HG03378 (cell line): ENCODE data around the gene RHNO1.
"Not testable (repeated sequence)": the region's sequence is repeated elsewhere in the genome, so short reads cannot be mapped to it uniquely, and the experiment has no call there.

Experiments used
- ATAC-seq: cut with Tn5 transposase; IDR thresholded peaks from one replicate; pipeline ENCODE4 v1.9.1; 2021; ENCODE audit warnings: mild to moderate bottlenecking, moderate library complexity; ENCODE audit not compliant: unreplicated experiment

The RHNO1 gene

DNA sequence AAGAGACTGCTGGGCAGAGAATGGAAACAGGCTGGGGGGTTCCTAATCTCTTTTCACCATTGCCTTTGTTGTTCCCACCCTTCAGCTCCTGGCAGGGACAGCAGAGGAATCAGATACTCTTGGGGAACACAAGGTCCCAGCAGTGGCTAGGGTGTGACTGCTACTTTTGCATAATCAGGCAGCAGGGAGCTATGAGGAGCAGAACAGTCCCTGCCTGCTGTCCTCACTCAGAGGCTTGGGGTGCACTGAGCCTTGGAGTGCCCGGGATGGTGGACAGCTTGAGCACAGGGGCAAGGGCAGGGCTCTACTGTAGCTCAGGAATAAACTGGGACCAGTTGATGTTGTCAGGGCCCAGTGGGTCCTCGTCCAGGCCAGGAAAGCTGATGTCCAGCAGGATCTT is 18.7 kb upstream of the RHNO1 start:
- ATAC-seq, result no peak

DNA sequence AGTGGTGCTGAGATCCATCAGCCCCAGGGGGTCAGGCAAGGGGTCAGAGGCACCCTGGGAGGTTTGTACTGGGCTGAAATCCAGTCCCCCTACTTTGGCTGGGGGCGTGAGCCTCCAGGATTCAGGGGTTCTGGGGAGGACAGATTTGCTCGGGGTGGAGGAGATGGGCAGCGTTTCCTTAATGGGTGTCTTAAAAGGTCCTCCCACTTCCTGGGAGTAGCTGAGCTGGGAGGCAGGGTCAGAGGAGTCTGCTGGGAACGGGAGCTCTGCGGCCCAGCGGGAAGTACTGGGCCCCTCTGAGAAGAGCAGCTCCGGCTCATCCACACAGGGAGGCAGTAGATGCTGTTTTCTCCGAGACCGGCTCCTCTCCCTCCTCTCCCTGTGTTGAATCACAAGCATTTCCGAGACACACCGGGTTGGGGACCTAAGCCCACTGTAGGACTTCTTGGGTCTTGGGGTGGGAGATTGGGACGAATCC is 18.0 kb upstream of the RHNO1 start:
- ATAC-seq, result no peak

DNA sequence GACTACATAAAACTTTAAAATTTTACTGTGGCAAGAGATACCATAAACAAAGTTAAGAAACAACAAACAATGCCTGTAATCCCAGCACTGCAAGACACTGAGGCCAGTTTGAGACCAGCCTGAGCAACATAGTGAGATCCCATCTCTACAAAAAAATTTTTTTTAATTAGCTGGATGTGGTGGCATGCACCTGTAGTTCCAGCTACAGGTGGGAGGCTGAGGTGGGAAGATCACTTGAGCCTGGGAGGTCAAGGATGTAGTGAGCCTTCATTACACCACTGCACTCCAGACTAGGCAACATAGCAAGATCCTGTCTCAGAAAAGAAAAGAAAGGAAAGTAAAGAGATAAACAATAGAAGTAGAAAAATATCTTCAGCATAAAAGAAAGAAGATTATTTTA is 16.9 kb upstream of the RHNO1 start:
- no peak for ATAC-seq

DNA sequence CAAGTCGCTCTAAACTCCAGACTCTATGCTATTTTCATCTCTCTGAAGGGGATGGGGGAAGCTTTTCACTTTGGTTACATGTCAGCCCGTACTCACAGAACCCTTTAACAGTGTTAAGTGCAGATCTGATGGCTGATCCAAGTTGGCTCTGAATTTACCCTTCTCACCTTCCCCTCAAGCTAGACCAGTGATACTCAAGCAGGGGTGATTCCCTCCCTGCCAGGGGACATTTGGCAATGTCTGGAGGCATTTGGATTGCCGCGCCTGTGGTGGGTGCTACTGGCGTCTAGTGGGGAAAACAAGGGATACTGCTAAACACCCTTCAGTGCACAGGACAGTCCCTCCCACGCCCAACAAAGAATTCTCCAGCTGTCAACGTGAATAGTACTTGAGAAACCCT is 14.1 kb upstream of the RHNO1 start:
- no peak for ATAC-seq

DNA sequence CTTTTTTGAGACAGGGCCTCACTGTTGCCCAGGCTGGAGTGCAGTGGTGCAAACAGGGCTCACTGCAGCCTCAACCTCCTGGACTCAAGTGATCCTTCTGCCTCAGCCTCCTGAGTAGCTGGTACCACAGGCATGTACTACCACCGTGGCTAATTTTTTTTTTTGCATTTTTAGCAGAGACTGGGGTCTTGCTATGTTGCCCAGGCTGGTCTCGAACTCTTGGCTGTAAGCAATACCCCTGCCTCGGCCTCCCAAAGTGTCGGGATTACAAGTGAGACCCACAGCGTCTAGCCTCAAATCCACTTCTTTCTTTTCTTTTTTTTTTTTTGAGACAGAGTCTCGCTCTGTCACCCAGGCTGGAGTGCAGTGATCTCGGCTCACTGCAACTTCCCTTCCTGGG is 13.6 kb upstream of the RHNO1 start:
- ATAC-seq, result not testable (repeated sequence)

DNA sequence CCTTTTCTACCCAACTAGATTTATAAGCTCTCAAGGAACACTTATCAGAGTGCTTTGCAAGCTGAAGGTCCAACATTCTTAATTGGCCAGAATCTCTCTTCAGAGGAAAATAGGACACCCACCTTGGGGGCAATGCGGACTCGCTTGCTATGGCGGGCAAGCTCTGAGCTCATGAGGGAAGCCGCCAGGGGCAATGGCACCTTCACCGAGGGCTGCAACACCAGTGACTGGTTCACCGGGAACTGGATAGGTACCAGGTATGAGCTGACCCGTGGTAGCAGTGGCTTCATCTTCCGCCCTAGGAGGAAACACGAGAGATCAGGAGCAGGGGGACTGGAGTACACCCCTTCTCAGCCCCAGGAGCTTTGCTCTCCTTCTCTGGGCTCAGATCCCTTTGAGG is 12.8 kb upstream of the RHNO1 start:
- ATAC-seq, result no peak

DNA sequence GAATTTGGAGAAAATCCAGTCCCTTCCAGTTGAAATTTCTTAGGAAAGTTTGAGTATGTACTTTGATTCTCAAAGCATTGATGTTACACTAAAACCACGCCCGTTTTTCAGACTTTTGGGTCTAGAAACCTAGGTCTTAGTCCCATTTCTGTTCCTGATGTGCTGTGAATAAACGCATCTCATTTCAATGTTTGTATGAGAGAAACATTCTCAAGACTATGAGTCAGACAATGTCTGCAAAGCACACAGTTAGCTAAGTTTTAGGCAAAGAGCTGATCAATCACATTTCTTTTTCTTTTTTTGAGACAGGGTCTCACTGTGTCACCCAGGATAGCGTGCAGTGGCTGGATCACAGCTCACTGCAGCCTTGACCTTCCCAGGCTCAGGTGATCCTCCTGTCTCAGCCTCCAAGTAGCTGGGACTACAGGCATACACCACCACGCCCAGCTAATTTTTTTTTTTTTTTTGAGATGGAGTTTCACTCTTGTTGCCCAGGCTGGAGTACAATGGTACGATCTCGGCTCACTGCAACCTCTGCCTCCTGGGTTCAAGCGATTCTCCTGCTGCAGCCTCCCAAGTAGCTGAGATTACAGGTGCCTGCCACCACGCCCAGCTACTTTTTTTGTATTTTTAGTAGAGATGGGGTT is 7.9 kb upstream of the RHNO1 start:
- ATAC-seq, result not testable (repeated sequence)

DNA sequence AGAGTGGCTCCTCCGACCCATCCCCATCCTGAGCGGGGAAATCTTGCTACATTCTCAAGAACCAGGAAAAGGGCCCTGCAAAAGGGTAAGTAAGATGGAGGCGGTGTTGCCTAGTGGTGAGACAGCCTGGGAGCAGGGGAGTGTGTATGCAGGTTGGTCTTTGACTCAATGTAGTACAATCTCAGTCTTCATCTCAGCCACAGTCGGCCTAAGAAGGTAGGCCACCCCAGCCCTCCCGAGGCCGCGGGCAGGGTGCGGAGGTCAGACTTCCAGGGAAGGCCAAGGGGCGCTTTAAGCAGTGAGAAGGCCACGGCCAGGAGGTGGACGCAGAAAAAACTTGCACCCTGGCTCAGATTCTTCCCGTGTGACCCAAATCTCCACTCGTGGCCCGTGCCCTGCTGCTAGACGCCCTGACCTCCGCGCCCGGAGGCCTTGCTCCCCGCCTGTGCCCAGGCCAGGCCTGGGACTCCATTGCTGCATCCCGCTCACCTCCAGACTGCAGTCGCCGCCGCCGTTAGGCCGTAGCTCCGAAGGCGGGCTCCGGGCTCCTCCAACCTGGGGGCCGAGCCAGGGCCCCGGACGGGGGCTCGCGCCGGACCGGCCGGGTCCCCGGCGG is 484 bp upstream of the RHNO1 start:
- ATAC-seq, result peak; percentile 17

DNA sequence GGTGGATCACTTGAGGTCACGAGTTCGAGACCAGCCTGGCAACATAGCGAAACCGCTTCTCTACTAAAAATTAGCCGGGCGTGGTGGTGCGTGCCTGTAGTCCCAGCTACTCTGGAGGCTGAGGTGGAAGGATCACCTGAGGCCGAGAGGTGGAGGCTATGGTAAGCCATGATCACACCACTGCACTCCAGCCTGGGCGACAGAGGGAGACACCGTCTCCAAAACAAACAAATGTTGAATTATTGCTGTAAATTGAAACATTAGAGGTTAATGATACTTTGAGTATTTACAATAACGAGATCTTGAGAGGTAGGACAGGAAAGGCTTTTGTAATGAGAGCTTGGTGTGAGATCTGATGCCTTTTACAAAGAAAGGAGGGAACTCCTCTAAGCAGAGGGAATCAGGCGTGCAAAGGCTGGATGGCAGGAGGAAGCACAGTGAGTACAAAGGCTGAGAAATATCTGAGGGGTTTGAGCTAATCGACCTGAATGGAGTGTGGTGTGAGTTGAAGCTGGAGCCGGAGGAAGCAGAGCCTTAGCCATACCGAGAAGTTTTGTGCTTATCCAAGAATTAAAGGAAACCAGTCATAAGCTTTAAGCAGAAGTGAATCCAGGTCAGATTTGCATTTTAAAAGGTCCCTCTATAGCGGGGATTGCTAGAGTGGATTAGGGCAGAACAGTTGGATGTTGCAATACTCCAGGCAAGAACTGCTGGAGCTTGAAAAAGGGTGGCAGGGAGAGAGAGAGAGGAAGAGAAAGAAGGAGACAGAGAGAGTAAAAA is 1.1 kb downstream of the RHNO1 start:
- no peak for ATAC-seq

DNA sequence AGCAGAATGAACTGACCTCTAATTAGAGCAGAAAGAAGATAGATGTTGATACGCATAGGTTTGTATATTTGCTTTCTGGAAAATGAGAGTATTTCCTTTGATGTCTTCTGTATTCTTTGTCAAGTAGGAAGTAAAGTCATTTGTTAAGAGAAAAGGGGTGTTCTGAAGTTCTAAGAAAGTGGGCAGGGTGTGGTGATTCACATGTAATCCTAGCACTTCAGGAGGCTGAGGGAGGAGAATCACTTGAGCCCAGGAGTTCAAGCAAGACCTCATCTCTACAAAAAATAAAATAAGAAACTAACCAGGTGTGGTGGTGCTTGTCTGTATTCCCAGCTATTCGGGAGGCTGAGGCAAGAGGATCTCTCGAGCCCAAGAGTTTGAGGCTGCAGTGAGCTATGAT is 2.8 kb downstream of the RHNO1 start:
- no peak for ATAC-seq

DNA sequence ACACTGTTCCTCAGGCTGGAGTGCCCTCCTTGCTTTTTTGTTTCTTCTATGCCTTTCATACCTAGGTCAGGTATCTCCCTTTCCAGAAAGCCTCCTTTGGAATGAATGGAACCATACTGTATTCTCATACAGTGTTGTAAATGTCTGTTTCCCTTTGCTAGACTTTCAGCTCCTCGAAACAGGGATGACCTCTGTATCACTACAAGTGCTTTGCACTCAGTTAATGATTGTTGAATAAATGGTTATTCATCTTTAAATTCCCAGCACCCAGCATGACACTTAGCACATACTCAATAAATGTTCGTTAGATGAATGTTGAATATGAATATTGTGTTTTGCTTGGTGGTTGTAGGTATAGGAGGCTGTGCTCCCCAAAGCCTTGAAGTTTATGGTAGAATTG is 7.8 kb downstream of the RHNO1 start:
- no peak for ATAC-seq

DNA sequence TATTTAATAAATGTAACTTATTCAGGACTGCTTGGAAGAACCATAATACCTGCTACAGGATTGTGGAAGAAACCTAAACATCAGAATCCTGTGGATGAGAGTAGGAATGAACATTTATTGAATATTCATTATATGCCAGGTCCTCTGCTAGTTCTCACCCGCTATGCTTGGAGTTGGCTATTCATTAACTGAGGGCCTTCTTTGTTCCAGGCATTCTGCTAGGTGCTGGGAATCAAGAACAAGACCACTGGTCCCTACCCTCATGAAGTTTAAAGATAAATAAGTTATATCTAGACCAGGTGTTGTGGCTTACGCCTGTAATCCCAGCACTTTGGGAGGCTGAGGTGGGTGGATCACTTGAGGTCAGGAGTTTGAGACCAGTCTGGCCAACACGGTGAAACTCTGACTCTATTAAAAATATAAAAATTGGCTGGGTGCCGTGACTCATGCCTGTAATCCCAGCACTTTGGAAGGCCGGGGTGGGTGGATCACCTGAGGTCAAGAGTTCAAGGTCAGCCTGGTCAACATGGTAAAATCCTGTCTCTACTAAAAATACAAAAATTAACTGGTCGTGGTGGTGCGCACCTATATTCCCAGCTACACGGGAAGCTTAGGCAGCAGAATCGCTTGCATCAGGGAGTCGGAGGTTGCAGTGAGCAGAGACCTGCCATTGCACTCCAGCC is 9.9 kb downstream of the RHNO1 start:
- no peak for ATAC-seq

DNA sequence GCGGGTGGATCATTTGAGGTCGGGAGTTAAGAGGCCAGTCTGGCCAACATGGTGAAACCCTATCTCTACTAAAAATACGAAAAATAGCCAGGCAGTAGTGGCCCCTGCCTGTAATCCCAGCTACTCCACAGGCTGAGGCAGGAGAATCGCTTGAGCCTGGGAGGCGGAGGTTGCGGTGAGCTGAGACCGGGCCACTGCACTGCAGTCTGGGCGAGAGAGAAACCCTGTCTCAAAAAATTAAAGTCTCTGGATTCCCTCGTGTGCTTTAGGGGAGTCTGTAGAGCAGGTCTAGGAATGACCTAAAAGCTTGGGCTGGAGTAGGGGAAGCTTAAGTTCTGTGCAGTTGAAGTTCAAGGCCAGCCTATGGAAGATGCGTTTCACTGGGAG is 13.0 kb downstream of the RHNO1 start:
- no peak for ATAC-seq

DNA sequence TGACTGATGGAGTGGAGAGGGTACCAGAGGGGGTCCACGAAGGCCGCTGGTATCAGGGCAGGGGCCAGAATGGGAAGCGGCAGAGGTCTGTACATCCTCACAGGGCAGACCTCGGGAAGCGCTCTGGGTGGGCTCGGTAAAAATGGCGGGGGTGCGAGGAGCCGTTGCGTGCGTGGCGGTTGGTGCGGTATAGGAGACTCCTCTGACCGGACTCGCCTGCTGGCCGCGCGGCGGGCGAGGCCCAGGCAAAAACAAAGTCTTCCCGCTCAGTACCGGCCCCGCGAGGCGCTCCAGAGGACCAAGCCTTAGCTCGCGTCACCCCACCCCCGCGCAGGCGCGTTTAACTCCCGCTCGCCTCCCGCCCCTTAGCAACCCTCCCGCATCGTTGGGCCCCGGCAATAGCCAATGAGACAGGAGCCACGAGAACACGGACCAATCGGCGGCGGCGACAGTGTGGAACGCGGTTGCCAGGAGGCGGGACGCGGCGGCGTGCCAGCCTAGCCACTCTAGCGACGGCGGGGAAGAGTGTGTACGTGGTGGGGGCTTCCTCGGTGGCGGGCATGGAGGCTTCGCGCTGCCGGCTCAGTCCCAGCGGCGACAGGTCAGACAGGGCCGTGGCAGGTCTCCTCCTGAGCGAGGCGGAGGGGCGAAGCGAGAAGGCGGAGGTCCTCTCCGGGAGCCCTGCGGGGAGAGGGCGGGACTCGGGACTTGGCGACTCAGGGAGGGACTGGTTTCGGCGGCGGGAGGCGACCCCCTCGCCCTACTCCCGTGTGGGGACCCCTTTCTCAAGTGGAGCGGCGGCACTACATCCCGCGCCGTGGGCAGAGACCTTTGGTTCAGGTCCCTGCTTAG is 13.6 kb downstream of the RHNO1 start, which contains the start of gene TULP3:
TSS of gene TULP3 (plus strand) at position 504 of the 852 bp plus-strand sequence. CDS start at position 561, 57 bp downstream.
- ATAC-seq, result peak; percentile 86

DNA sequence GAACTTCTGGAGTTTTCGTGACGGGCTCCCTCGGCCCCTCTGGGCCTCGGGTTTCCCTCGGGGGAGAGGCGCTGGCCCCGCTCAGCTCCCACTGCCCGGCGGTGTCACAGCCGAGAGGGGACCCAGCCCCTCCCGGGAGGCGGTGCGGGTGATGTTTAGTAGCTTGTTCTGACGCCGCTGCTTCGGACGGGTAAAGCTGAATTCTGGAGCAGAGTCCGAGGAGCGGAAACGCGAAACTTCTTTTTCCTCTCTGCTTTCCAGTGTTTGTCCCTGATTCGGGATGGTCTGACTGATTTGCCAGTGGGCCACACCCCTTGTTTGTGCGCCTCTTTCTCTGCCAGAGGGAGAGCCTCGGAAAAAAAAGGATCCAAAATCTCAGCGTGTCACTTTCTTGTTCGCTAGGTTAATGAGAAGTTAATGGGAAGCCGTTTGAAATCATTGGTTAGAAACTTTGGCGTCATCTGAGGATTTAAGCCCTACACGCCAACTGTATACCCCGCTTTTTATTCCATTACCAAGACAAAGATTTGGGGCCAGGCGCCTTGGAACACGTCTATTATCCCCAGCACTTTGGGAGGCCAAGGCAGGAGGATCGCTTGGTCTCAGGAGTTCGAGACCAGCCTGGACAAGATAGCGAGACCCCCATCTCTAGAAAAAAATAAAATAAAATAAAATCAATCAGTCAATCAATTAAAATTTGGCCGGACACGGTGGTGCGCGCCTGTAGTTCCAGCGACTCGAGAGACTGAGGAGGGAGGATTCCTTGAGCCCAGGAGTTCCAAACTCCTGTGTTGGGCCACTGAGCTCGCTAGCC is 14.4 kb downstream of the RHNO1 start:
- no peak for ATAC-seq

DNA sequence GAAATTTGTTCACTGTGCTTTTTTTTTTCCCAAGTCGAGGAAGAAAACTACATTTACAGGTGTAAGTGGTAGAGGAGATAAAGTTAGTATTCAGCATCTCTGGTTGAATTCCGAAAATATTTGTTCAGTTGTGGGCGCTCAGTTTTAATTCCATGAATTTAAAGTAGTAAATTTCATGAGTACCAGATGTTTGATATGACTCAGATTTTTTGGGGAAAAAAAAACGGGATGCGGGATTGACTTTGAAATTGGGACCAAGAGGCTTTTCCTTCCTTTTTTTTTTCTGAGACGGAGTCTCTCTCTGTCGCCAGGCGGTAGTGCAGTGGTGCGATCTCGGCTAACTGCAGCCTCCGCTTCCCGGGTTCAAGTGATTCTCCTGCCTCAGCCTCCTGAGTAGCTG is 15.2 kb downstream of the RHNO1 start:
- no peak for ATAC-seq

DNA sequence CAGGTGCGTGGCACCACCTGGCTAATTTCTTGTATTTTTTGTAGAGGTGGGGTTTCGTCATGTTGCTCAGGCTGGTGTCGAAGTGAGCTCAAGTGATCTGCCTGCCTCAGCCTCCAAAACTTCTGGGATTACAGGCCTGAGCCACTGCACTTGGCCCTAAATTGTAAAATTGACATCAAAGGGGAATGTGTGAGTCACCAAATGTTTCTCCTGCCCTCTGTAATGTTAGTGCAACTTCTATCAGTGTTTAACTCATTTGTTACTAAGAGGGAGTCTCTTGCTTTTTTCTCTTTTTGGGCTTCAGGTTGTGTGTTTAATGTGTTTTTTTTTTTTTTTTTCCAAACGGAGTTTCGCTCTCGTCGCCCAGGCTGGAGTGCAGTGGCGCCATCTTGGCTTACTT is 16.0 kb downstream of the RHNO1 start:
- no peak for ATAC-seq

DNA sequence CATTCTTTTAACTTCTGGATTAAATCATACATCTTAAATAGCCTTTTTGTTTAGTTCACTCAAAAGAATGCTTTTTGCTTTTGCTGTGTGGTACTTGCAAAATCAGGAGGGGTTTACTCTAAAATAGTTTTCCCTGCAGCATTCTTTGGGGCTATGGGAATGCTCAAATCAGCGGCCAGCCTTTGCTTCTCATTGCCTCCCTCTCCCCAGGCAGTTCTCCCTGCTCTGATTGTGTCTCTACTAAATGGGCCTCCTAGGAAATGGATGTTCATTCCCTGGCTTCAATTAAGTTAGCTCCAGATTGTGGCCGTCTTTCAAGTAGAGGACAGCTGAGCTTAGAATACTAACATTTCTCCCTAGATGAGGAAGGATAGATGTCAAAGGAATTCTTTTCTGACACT is 18.0 kb downstream of the RHNO1 start:
- ATAC-seq, result no peak

DNA sequence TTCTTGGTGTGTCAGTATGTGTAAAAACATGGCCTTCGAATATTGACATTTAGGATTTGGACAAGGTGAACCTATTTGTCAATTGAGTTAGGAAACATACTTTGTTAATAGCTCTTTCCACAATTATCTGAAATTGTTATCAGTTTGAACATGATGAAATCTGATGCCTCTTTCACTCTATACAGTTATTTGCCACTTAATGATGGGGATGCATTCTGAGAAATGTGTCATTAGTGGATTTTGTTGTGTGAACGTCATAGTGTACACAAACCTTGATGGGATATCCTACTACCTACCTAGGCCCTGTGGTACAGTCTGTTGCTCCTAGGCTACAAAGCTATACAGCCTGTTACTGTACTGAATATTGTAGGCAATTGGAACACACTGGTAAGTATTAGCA is 18.5 kb downstream of the RHNO1 start:
- no peak for ATAC-seq

DNA sequence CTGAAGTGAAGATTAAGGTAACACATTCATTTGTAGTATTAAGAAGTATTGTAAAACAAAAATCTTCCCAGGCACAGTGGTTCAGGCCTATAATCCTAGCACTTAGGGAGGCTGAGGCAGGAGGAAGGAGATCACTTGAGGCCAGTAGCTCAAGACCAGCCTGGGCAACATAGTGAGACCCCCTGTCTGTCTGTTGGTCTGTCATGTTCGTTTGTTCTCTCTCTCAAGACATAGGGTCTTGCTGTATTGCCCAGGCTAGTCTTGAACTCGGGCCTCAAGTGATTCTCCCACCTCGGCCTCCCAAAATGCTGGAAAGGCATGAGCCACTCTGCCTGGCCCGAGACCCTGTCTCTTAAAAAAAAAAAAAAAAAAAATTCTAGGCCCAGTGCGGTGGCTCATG is 20.4 kb downstream of the RHNO1 start:
- ATAC-seq, result no peak
